Measurements from ENCODE around the gene NECTIN3. TPM values are rescaled to one million over a fixed set of nuclear protein-coding genes. Genes with fewer than 3 reads are reported as not detected.
A peak's percentile ranks its signal among the peaks of the same experiment; 100 is the strongest.

The NECTIN3 gene
- total RNA-seq = 13.7 TPM

DNA sequence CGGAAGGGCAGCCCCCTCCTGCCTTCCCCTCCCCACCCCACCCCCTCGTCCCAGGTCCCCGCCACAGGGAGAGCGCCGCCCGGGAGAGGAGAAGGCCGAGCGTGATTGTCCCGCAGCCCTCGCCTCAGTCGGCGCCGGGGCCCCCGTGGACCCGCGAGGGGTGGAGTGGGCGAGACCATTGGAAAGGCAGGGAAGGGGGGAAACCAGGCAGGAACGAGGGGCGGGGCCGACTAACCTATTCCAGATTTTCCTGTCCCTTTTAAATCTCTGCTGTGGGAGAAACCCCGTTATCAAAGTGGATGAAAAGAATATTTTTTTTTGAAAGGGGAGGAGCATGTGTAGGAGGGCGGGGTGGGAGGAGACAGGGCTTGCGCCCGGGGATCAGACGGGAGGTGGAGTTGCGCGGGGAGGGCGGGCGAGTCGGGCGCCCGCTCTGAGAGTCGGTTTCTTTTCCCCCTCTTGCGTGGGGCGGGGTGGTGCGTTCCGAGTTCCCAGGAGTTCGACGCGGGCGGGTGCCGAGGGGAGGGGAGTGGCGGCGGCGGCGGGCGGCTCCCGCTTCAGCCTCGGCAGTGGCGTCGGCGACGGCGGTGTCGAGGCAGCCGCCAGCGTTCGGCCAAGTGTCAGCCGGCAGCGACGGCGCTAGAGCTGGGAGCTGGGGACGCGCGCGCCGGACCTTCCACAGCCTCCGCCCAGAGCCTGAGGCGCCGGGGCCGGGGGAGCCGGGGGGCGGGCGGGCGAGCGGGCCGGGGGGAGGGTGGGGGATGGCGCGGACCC lies at the start of gene NECTIN3:
Gene NECTIN3, plus strand, starts transcription at position 560 of the 774 bp plus-strand sequence. Its CDS starts 202 bp downstream, at position 762.
- DNase-seq = peak; percentile 95

DNA sequence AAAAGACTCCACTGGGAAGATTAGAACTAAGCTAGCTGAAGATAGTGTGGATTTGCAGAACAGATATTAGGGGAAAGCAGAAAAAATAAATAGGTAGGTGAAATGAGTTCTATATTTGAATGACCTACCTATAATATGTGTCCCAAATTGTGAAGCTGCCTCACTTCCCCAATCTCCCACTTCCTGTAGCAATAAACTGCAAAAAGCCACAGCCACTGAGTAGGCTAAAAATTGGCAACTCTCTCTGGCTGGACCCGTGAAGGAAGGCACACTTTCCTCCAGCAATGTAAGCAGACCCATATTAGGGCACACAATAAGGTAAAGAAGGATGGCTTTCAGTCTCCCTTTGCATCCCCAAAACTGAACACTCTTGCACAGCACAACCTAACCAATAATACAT lies 43.7 kb upstream of the NECTIN3 start:
- no peak for DNase-seq

- no peak for DNase-seq
Observed at GRCh38 chr3:111031538-111031937, 40.1 kb upstream of the NECTIN3 start.

DNA sequence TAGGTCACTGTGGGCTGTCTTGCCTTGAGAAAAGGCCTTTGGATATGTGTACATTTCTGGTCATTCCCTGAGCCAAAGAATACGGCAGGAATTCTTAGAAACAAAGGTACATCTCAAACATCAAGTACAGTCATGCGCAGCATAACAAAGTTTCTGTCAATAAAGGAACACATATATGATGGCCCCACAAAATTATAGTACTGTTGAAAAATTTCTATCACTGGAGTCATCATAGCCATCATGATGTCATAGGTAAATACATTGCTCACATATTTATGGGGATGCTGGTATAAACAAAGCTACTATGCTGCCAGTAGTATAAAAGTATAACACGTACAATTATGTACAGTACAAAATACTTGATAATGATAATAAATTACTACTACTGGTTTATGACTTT lies 38.9 kb upstream of the NECTIN3 start:
- DNase-seq = no peak

- no peak for DNase-seq
Observed at GRCh38 chr3:111033470-111034050, 38.1 kb upstream of the NECTIN3 start.

DNA sequence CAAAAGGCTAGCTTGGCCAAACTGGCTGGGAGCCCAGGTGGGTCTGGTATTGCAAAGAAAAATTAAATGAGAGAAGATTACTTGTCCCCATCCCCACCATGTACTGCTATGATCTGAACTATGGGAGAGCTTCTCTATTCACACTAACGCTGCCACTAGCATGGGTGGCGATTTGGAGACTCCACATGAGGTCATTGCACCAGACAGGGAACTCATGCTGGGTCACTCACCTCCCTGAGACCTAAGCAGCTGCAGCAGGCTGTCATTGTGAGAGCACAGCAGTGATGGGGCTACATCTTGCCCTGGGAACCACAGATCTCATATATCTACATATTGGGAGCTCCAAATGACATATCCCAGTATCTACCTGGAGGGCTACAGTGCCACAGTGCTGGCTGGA lies 36.3 kb upstream of the NECTIN3 start:
- DNase-seq = no peak

- DNase-seq = no peak
Observed at GRCh38 chr3:111035902-111036301, 35.7 kb upstream of the NECTIN3 start.

DNA sequence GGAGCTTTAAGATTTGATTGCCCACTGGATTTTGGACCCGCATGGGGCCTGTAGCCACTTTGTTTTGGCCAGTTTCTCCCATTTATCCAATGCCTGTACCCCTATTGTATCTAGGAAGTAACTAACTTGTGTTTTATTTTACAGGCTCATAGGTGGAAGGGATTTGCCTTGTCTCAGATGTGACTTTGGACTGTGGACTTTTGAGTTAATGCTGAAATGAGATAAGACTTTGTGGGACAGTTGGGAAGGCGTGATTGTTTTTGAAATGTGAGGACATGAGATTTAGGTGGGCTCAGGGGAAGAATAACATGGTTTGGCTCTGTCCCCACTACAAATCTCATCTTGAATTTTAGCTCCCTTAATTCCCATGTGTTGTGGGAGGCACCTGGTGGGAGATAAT lies 30.7 kb upstream of the NECTIN3 start:
- no peak for DNase-seq

DNA sequence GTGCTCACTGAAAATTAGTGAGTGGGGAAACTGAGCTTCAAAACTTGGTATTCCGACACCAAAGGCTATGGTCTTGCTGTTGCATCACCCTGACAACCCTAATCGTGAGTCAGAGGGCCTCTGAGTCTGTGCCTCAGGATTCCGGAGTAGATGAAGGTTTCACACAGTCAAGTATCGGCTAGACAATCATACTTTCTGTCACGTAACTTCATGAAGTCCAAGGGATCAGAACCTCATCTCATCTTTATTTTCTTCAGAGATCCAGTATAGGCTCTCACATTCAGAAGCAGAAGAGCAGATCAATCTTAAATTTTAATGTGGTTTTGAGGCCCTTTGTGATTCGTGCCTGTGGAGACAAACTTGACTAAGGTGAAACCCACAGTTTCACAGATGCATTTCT lies 26.1 kb upstream of the NECTIN3 start:
- no peak for DNase-seq

GRCh38 chr3:111047042-111047441 lies 24.6 kb upstream of the NECTIN3 start:
- DNase-seq = no peak

- DNase-seq = no peak
Observed at GRCh38 chr3:111047812-111048435, 23.7 kb upstream of the NECTIN3 start.

- no peak for DNase-seq
Observed at GRCh38 chr3:111051354-111051753, 20.3 kb upstream of the NECTIN3 start.

DNA sequence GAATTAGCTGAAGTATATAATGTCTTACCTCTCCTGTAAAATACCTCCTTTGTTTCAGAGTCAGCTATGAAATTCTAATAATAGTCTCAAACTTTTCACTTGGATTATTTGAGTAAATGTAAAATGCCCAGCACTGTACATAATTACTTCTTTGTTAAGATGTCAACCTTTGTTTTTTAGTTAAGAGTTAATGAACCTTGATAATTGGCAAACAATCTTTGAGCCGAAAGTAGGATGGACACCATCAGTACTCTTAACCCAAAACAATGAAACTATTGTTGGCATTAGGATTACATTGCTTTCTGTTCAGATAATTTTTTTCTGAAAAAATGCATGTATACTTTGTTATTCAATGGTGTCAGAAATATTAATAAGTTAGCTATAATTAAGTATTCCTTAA lies 3.0 kb upstream of the NECTIN3 start:
- DNase-seq = no peak

DNA sequence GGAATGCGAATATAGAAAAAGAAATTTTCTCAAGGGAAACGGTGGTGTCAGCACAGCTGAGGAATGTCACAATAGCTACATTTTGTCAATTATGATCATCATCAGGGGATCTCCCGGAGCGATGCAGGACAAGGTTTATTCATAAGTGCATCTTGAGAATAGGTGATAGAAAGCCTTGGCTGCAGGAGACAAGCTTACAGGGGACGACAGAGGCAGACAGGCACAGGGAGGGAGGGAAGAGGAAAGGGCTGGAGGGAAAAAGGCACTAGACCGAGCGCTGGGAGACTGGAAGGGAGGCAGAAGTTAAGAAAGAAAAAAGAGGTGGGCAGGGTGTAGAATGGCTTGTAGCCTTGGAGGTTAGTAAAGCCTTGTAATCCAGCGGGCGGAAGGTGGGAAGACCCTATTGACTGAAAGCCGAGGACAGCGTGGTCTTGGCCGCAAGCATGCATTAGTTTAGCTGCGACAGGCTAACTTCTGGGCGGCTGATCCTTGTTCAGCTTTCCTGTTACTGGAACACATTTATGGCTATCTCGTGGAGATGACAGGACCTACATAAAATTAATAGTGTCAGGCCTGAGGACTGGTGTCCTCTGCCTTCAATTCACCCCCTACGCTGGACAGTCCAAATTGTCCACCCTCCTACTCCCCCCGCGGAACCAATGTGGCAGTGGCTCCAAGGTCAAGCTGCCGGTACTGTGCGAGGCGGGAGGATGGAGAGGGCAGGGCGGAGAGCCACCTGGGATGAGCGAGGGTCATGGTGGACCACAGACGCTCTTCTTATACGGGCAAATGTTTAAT lies 1.4 kb upstream of the NECTIN3 start:
- no peak for DNase-seq

- DNase-seq = peak; percentile 89
Observed at GRCh38 chr3:111070772-111071256, 802 bp upstream of the NECTIN3 start.

DNA sequence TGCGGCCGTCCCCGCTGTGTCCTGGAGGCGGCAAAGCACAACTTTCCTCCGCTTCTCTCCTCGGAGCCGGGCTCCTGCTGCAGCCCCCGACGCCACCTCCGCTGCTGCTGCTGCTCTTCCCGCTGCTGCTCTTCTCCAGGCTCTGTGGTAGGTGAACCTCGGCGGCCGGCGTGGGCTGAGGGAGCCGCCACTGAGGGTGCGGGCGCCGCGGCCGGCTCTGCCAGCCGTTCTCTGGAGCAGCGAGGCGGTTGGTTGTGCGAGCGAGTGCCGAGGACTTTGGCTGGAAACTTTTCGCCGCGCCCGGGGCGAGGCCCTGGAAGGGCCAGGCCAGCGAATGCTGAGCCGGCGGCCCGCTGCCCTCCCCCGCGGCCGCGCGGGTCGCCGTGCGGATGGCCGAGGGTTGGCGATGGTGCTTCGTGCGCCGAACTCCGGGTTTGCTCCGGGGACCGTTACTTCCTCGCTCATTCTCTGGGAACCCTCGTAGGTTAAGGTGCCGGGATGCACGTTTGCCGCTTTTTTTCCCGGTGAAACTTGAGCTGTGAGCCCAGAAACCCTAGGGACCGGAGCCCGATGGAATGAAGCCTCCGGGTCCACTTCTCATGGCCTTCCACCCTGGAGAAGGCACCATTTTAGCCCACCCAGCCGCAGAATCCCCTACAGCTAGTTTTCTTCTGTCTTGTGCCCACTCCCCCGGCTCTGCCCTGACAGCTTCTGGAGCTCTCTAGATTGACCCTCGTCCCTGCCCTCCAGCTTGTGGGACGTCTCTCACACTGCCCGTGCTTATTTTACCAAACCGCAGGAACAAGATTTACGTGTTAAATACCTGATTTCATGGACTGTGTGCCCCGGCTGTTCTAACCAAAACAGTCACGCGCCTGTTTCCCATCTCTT lies 660 bp downstream of the NECTIN3 start:
- peak; percentile 24 for DNase-seq

- DNase-seq = no peak
Observed at GRCh38 chr3:111073218-111073617, 1.6 kb downstream of the NECTIN3 start.

DNA sequence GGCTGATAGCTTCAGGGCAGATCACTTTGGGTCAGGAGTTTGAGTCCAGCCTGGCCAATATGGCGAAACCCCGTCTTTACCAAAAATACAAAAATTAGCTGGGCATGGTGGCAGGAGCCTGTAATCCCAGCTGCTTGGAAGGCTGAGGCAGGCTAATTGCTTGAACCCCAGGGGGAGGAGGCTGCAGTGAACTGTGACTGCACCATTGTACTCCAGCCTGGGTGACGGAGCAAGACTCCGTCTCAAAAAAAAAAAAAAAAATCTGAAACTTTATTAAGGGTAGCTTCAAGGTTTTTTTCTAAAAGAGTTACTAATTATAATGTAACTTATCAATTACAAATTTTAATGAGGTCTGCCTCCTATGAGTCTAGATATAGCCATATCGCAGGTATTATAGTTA lies 5.1 kb downstream of the NECTIN3 start:
- no peak for DNase-seq

DNA sequence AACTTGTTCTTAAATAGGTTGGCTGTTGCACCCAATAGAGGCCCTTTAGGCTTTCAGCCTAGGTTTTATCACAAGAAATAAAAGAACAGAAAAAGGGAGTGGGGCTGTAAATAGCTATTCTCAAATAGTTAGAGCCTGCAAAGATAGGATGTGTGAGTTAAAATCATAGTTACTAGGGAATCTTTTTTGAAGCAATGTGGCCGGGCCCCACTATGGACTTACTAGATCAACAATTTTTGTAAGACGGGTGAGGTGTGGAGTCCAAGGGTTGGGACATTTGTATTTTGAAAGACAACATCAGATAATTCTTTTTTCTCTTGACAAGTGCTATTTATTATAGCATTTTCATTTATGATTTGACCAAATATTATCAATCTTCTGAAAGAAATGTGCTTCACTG lies 5.8 kb downstream of the NECTIN3 start:
- DNase-seq = no peak

DNA sequence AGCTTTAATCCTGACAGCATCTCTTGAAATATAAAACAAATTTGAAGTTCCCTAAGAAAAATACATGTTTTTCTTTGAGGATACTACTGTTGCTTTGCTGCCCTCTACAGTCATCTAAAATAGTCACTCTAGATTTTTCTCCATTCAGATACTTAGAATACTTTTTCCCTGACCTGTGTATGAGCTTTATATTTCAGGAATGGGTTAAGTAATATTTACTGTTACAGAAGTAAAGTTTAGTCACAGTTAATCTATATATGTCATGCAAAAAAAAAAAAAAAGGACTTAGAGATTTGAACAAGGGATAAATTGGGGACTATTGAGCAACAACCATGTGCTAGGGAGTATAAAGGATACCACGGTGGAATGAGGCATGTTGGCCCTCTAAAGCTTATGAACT lies 8.8 kb downstream of the NECTIN3 start:
- DNase-seq = peak; percentile 1

- DNase-seq = no peak
Observed at GRCh38 chr3:111081008-111081545, 9.5 kb downstream of the NECTIN3 start.
